HFFc6 (cell line): Measurements from ENCODE around the gene GPC6. TPM values are rescaled to one million over a fixed set of nuclear protein-coding genes. Genes with fewer than 3 reads are reported as not detected.

Experiments used
- DNase-seq: peaks from one replicate; pipeline ENCODE4 v3.0.0-alpha.2; 2018
- H3K27ac Mint-ChIP-seq: 2 replicates; pipeline ENCODE4 v1.8.0; 2020; ENCODE audit warnings: mild to moderate bottlenecking, mixed read lengths
- H3K27me3 Mint-ChIP-seq: 2 replicates; pipeline ENCODE4 v1.8.0; 2021; ENCODE audit warnings: mild to moderate bottlenecking, moderate library complexity, mixed read lengths; ENCODE audit not compliant: insufficient read depth
- H3K36me3 Mint-ChIP-seq: 2 replicates; pipeline ENCODE4 v1.8.0; 2021; ENCODE audit warnings: low read depth, mixed read lengths
- H3K4me1 Mint-ChIP-seq: 2 replicates; pipeline ENCODE4 v1.8.0; 2020; ENCODE audit warnings: low read depth, mixed read lengths
- H3K4me3 Mint-ChIP-seq: 2 replicates; pipeline ENCODE4 v1.8.0; 2020; ENCODE audit warnings: mild to moderate bottlenecking, moderate library complexity, mixed read lengths
- H3K9me3 Mint-ChIP-seq: 2 replicates; pipeline ENCODE4 v1.8.0; 2020; ENCODE audit warnings: mild to moderate bottlenecking, mixed read lengths
- CTCF ChIP-seq: fragments of 200-600 bp; sonication (generic); IDR thresholded peaks from 2 replicates; pipeline ENCODE4 v1.5.0; 2021; ENCODE audit warnings: antibody characterized with exemption, mild to moderate bottlenecking
- total RNA-seq, 6 experiments: library from RNA; stranded (reverse); fragmentation: NEBNext Ultra II Directional; extraction: Animal tissue kit (Norgen Biotek cat#: 25700); gene quantifications; 2 replicates in 1 of 6; 3 replicates in 5 of 6; pipeline ENCODE4 v1.2.3, GENCODE V29; 2021

Gene GPC6
- total RNA-seq, 6 experiments from 2014 or later, result 3.0 to 5.3 (median 4.4) TPM

DNA sequence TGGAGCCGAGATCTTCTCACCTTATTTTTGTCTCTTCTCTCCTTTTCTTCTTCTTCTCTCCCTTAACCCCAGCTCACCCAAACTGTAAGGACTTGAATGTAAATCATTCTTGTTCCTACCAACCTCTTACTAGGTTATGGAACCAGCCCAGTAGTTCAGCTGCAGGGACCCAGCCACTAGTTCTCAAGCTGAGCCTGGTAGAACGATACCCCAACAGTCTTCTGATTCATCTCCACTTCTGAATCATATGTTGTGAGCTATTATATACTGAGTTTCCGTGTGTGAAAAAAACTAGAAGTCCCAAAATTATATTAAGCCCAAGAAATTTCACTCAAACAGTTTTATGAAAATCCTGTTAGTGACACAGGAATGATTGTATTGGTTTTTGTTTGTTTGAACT, 1185.1 kb downstream of the GPC6 start:
- no peak overlapping the region for H3K4me3 Mint-ChIP-seq
- no peaks in the 10 kb centered on the region for H3K9me3 Mint-ChIP-seq
- no peaks in the 10 kb centered on the region for H3K36me3 Mint-ChIP-seq
- peaks cover 1% of the 10 kb centered on the region; the same call in 1 of the 2 replicates for H3K27me3 Mint-ChIP-seq
- H3K27ac Mint-ChIP-seq, result no peak overlapping the region
- DNase-seq, result no peak
- H3K4me1 Mint-ChIP-seq, result no peaks in the 10 kb centered on the region
- no peak for TF ChIP-seq CTCF

DNA sequence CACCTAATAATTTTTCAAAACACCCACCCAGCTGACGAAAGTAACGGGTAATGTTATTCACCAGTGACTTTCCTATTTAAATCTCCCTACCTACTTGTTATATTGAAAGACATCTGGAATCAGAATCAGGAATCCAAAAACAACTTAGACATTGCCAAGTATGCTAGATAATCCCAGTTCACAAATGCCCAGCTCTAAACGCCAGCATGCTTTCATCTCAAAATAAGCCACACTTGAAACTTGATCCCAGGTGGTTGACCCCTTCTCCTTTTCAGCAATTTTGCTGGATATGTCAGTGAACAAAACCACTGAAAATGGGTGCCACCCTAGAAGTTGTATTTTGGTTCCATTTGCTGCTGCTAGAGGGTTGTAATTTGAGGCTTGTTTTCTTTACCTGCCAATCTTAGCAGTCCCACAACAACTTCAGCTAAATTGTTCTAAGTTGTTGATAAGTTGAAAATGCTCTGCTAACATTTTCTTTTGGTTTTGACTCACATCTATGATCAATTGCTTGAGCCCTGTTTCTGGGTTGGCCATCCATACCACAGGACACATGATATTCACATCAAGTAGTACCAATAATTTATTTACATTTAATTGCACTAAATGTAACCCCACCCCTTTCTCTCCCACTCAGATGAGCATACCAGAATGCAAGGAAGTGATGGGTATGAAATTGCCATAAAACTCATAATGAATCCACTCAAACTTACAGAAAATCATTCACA, 1186.4 kb downstream of the GPC6 start:
- peaks cover 3% of the 10 kb centered on the region for H3K27me3 Mint-ChIP-seq
- H3K36me3 Mint-ChIP-seq, result no peaks in the 10 kb centered on the region
- H3K9me3 Mint-ChIP-seq, result no peaks in the 10 kb centered on the region
- H3K4me3 Mint-ChIP-seq, result no peak overlapping the region
- no peak for DNase-seq
- no peaks in the 10 kb centered on the region for H3K4me1 Mint-ChIP-seq
- TF ChIP-seq CTCF, result no peak
- H3K27ac Mint-ChIP-seq, result no peak overlapping the region

GRCh38 chr13:94413598-94413944, 1187.0 kb downstream of the GPC6 start:
- no peak for DNase-seq
- TF ChIP-seq CTCF, result no peak
- H3K27ac Mint-ChIP-seq, result no peak overlapping the region
- H3K4me3 Mint-ChIP-seq, result no peak overlapping the region
- peaks cover 3% of the 10 kb centered on the region for H3K27me3 Mint-ChIP-seq
- H3K36me3 Mint-ChIP-seq, result no peaks in the 10 kb centered on the region
- peaks cover 2% of the 10 kb centered on the region; the same call in 1 of the 2 replicates for H3K4me1 Mint-ChIP-seq
- H3K9me3 Mint-ChIP-seq, result no peaks in the 10 kb centered on the region

DNA sequence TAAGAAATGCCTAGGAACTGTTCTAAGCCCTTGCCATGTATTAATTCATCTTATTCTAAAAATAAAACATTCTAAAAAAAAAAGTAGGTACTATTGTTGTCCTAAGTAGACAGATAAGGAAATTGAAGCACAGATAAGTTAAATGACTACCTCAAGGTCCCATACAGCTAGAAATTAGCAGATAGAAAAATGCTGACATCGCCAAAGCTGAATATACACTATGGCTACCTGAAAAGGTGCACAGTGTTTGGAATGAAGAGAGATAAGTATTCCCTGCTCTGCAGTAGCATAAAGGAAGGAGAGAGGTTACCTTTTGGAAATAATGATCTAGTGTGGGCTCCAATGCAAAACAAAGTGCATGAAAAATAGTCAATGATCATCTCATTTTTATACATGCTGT, 1187.5 kb downstream of the GPC6 start:
- no peak overlapping the region for H3K27ac Mint-ChIP-seq
- peaks cover 3% of the 10 kb centered on the region for H3K27me3 Mint-ChIP-seq
- peaks cover 7% of the 10 kb centered on the region for H3K4me1 Mint-ChIP-seq
- H3K36me3 Mint-ChIP-seq, result no peaks in the 10 kb centered on the region
- no peak overlapping the region for H3K4me3 Mint-ChIP-seq
- no peaks in the 10 kb centered on the region for H3K9me3 Mint-ChIP-seq
- no peak for TF ChIP-seq CTCF
- no peak for DNase-seq

GRCh38 chr13:94414708-94415107, 1188.1 kb downstream of the GPC6 start:
- Mint-ChIP-seq H3K4me1 (peaks cover 13% of the 10 kb centered on the region), H3K27me3 (peaks cover 3% of the 10 kb centered on the region), H3K27ac (no peak overlapping the region), H3K9me3 (no peaks in the 10 kb centered on the region), H3K4me3 (no peak overlapping the region), H3K36me3 (no peaks in the 10 kb centered on the region)
- DNase-seq, result no peak
- TF ChIP-seq CTCF, result no peak
